ENCODE data around the gene ZFP64. TPM values are rescaled to one million over a fixed set of nuclear protein-coding genes. Genes with fewer than 3 reads are reported as not detected.

Gene ZFP64
- total RNA-seq, 1 donor from 2014 or later: 13.7 TPM

- H3K9me3 Mint-ChIP-seq: no peaks in the 10 kb centered on the region
- H3K4me1 ChIP-seq: no peaks in the 10 kb centered on the region
- H3K27ac Mint-ChIP-seq: no peak overlapping the region
- no peaks in the 10 kb centered on the region for H3F3A ChIP-seq (ENCODE audit: low read depth)
- no peaks in the 10 kb centered on the region for H3K9me3 ChIP-seq (ENCODE audit: low read depth)
- H3K79me2 ChIP-seq (ENCODE audit: low read depth): no peaks in the 10 kb centered on the region
- no peak for DNase-seq (ENCODE audit: low spot score)
- H3K9ac ChIP-seq: no peak overlapping the region
- peaks cover 3% of the 10 kb centered on the region for H3K36me3 ChIP-seq
- no peak overlapping the region for H3K4me3 ChIP-seq
- no peak for TF ChIP-seq EZH2 (IDR thresholded peaks at IDR 0.05)
- no peak for TF ChIP-seq CTCF (IDR thresholded peaks at IDR 0.05)
- TF ChIP-seq EZH2phosphoT487 (IDR thresholded peaks at IDR 0.05): no peak
- no peak overlapping the region for H3K4me2 ChIP-seq
- H2AFZ ChIP-seq (replicated peaks): no peak overlapping the region
- H4K20me1 ChIP-seq (ENCODE audit: low read depth): no peaks in the 10 kb centered on the region
- no peaks in the 10 kb centered on the region for H3K27me3 ChIP-seq
- H3K4me1 Mint-ChIP-seq: peaks cover 2% of the 10 kb centered on the region
- H3K36me3 Mint-ChIP-seq: peaks cover 25% of the 10 kb centered on the region
- H3K27ac ChIP-seq: no peak overlapping the region
- no peaks in the 10 kb centered on the region for H3K27me3 Mint-ChIP-seq (ENCODE audit: insufficient read depth, low read depth)
- H3K4me3 Mint-ChIP-seq: no peak overlapping the region
Measured at GRCh38 chr20:52181766-52182165, 9.8 kb downstream of the ZFP64 start.

GRCh38 chr20:52180180-52180840, 11.3 kb downstream of the ZFP64 start:
- Histone ChIP-seq H3K79me2 (ENCODE audit: low read depth) (no peaks in the 10 kb centered on the region), H2AFZ (replicated peaks) (no peak overlapping the region), H4K20me1 (ENCODE audit: low read depth) (no peaks in the 10 kb centered on the region), H3K4me1 (no peaks in the 10 kb centered on the region), H3K36me3 (peaks cover 3% of the 10 kb centered on the region), H3K4me2 (no peak overlapping the region), H3F3A (ENCODE audit: low read depth) (no peaks in the 10 kb centered on the region), H3K9ac (no peak overlapping the region), H3K27me3 (no peaks in the 10 kb centered on the region), H3K27ac (no peak overlapping the region), H3K4me3 (no peak overlapping the region), H3K9me3 (ENCODE audit: low read depth) (no peaks in the 10 kb centered on the region)
- Mint-ChIP-seq H3K27me3 (ENCODE audit: insufficient read depth, low read depth) (no peaks in the 10 kb centered on the region), H3K4me1 (peaks cover 2% of the 10 kb centered on the region), H3K9me3 (no peaks in the 10 kb centered on the region), H3K4me3 (no peak overlapping the region), H3K36me3 (peaks cover 26% of the 10 kb centered on the region), H3K27ac (no peak overlapping the region)
- no peak for DNase-seq (ENCODE audit: low spot score)
- TF ChIP-seq EZH2phosphoT487 (IDR thresholded peaks at IDR 0.05): no peak
- TF ChIP-seq CTCF (IDR thresholded peaks at IDR 0.05): no peak
- TF ChIP-seq EZH2 (IDR thresholded peaks at IDR 0.05): no peak

GRCh38 chr20:52179331-52180179, 12.0 kb downstream of the ZFP64 start:
- H3K9me3 Mint-ChIP-seq: no peaks in the 10 kb centered on the region
- H3K4me1 Mint-ChIP-seq: peaks cover 2% of the 10 kb centered on the region

More at GRCh38 chr20:52179331-52180179, 12.0 kb downstream of the ZFP64 start:
- Mint-ChIP-seq H3K4me3 (no peak overlapping the region), H3K27me3 (ENCODE audit: insufficient read depth, low read depth) (no peaks in the 10 kb centered on the region), H3K36me3 (peaks cover 26% of the 10 kb centered on the region), H3K27ac (no peak overlapping the region)
- no peak for DNase-seq (ENCODE audit: low spot score)
- H3F3A ChIP-seq (ENCODE audit: low read depth): no peaks in the 10 kb centered on the region
- no peak overlapping the region for H3K27ac ChIP-seq
- no peaks in the 10 kb centered on the region for H3K36me3 ChIP-seq
- no peak overlapping the region for H3K4me3 ChIP-seq
- no peaks in the 10 kb centered on the region for H3K9me3 ChIP-seq (ENCODE audit: low read depth)
- no peaks in the 10 kb centered on the region for H4K20me1 ChIP-seq (ENCODE audit: low read depth)
- no peaks in the 10 kb centered on the region for H3K4me1 ChIP-seq
- H3K4me2 ChIP-seq: no peak overlapping the region
- TF ChIP-seq CTCF (IDR thresholded peaks at IDR 0.05): no peak
- no peak for TF ChIP-seq EZH2 (IDR thresholded peaks at IDR 0.05)
- TF ChIP-seq EZH2phosphoT487 (IDR thresholded peaks at IDR 0.05): no peak
- no peaks in the 10 kb centered on the region for H3K27me3 ChIP-seq
- no peak overlapping the region for H2AFZ ChIP-seq (replicated peaks)
- H3K79me2 ChIP-seq (ENCODE audit: low read depth): no peaks in the 10 kb centered on the region
- no peak overlapping the region for H3K9ac ChIP-seq

Data from neural progenitor cell (in vitro differentiated cells).